Neural cell (in vitro differentiated cells): ENCODE data around the gene MTOR. TPM values are rescaled to one million over a fixed set of nuclear protein-coding genes. Genes with fewer than 3 reads are reported as not detected.

Experiments used
- H2AFZ ChIP-seq: fragments of 200-600, 300-800 bp; sonication (generic), shearing (Covaris generic); 2 replicates; pipeline ENCODE4 v1.6.0; 2014; ENCODE audit warnings: low read depth, mild to moderate bottlenecking, antibody characterized with exemption, low read length, moderate library complexity
- H3F3A ChIP-seq: fragments of 200-600 bp; shearing (Covaris generic); 2 replicates; pipeline ENCODE4 v1.6.1; 2016; ENCODE audit warnings: mild to moderate bottlenecking, moderate library complexity, mixed read lengths, antibody characterized with exemption, low read length; ENCODE audit not compliant: insufficient read depth, poor library complexity, severe bottlenecking
- H3K27ac ChIP-seq: fragments of 200-600, 300-800 bp; sonication (generic), shearing (Covaris generic); 2 replicates; pipeline ENCODE4 v1.5.1; 2014; ENCODE audit warnings: mild to moderate bottlenecking, low read length, moderate library complexity
- H3K27me3 ChIP-seq: fragments of 300-800, 200-600 bp; sonication (generic), shearing (Covaris generic); 2 replicates; pipeline ENCODE4 v1.6.0; 2014; ENCODE audit warnings: mild to moderate bottlenecking, low read depth, low read length, moderate library complexity; ENCODE audit not compliant: insufficient read depth
- H3K36me3 ChIP-seq: fragments of 300-800, 200-600 bp; sonication (generic), shearing (Covaris generic); 2 replicates; pipeline ENCODE4 v1.5.1; 2014; ENCODE audit warnings: mild to moderate bottlenecking, antibody characterized with exemption, low read length, moderate library complexity; ENCODE audit not compliant: insufficient read depth
- H3K4me2 ChIP-seq: fragments of 300-800, 200-600 bp; sonication (generic), shearing (Covaris generic); 2 replicates; pipeline ENCODE4 v1.6.0; 2014; ENCODE audit warnings: mild to moderate bottlenecking, low read length
- H3K4me3 ChIP-seq: fragments of 300-800, 200-600 bp; sonication (generic), shearing (Covaris generic); 2 replicates; pipeline ENCODE4 v1.5.1; 2014; ENCODE audit warnings: mild to moderate bottlenecking, low read length, moderate library complexity
- H3K79me2 ChIP-seq: fragments of 200-600 bp; shearing (Covaris generic); replicated peaks from 2 replicates; pipeline ENCODE4 v1.6.0; 2014; ENCODE audit warnings: mild to moderate bottlenecking, low read length, moderate library complexity; ENCODE audit not compliant: insufficient read depth
- H3K9ac ChIP-seq: fragments of 300-800, 200-600 bp; sonication (generic), shearing (Covaris generic); 2 replicates; pipeline ENCODE4 v1.6.1; 2016; ENCODE audit warnings: mild to moderate bottlenecking, low read length, mixed read lengths
- H3K9me2 ChIP-seq: fragments of 200-600 bp; shearing (Covaris generic); 2 replicates; pipeline ENCODE4 v1.6.1; 2016; ENCODE audit warnings: mild to moderate bottlenecking, low read length, mixed read lengths; ENCODE audit not compliant: insufficient read depth
- H3K9me3 ChIP-seq: fragments of 200-600, 300-800 bp; sonication (generic), shearing (Covaris generic); 2 replicates; pipeline ENCODE4 v1.6.1; 2016; ENCODE audit warnings: mild to moderate bottlenecking, mixed run types, low read length, moderate library complexity, mixed read lengths
- H4K20me1 ChIP-seq: fragments of 200-600 bp; shearing (Covaris generic); 2 replicates; pipeline ENCODE4 v1.6.1; 2016; ENCODE audit warnings: mild to moderate bottlenecking, mixed run types; ENCODE audit not compliant: insufficient read depth
- CTCF ChIP-seq: fragments of 450-650 bp; IDR thresholded peaks from 2 replicates; pipeline ENCODE4 v1.5.1; 2014; ENCODE audit warnings: antibody characterized with exemption, mild to moderate bottlenecking, moderate library complexity; ENCODE audit not compliant: poor library complexity, severe bottlenecking
- EP300 ChIP-seq: fragments of 450-650 bp; conservative IDR thresholded peaks from 2 replicates; pipeline ENCODE4 v1.6.1; 2014; ENCODE audit warnings: antibody characterized with exemption, mild to moderate bottlenecking, moderate library complexity; ENCODE audit not compliant: poor library complexity, severe bottlenecking
- EZH2 ChIP-seq: fragments of 200-600, 300-800 bp; shearing (Covaris generic), sonication (generic); IDR thresholded peaks from 2 replicates; pipeline ENCODE4 v1.6.1; 2014; ENCODE audit warnings: antibody characterized with exemption, low read length, borderline replicate concordance, mild to moderate bottlenecking; ENCODE audit not compliant: insufficient read depth, poor library complexity, severe bottlenecking
- POLR2AphosphoS5 ChIP-seq: IDR thresholded peaks from 2 replicates; pipeline ENCODE4 v1.6.1; 2012
- SMC3 ChIP-seq: fragments of 450-650 bp; conservative IDR thresholded peaks from 2 replicates; pipeline ENCODE4 v1.6.1; 2014; ENCODE audit warnings: antibody characterized with exemption, mild to moderate bottlenecking, moderate library complexity; ENCODE audit not compliant: poor library complexity
- TAF1 ChIP-seq: IDR thresholded peaks from 2 replicates; pipeline ENCODE4 v1.6.1; 2012; ENCODE audit warnings: low read depth
- polyA plus RNA-seq: library from polyadenylated mRNA; depleted of rRNA; stranded (reverse); fragments of >200 nt; gene quantifications from 2 replicates; pipeline ENCODE4 v1.2.3, GENCODE V29; 2014
- TF ChIP-seq, protein P1 (sequence below): IDR thresholded peaks from 2 replicates; pipeline ENCODE4 v1.6.1; 2012; ENCODE audit warnings: borderline replicate concordance

Gene MTOR
- polyA plus RNA-seq, 1 donor from 2014 or later, result 41.2 TPM

GRCh38 chr1:11170102-11170501, 92.2 kb downstream of the MTOR start:
- no peak overlapping the region for H3K9ac ChIP-seq
- TF ChIP-seq, protein P1, sequence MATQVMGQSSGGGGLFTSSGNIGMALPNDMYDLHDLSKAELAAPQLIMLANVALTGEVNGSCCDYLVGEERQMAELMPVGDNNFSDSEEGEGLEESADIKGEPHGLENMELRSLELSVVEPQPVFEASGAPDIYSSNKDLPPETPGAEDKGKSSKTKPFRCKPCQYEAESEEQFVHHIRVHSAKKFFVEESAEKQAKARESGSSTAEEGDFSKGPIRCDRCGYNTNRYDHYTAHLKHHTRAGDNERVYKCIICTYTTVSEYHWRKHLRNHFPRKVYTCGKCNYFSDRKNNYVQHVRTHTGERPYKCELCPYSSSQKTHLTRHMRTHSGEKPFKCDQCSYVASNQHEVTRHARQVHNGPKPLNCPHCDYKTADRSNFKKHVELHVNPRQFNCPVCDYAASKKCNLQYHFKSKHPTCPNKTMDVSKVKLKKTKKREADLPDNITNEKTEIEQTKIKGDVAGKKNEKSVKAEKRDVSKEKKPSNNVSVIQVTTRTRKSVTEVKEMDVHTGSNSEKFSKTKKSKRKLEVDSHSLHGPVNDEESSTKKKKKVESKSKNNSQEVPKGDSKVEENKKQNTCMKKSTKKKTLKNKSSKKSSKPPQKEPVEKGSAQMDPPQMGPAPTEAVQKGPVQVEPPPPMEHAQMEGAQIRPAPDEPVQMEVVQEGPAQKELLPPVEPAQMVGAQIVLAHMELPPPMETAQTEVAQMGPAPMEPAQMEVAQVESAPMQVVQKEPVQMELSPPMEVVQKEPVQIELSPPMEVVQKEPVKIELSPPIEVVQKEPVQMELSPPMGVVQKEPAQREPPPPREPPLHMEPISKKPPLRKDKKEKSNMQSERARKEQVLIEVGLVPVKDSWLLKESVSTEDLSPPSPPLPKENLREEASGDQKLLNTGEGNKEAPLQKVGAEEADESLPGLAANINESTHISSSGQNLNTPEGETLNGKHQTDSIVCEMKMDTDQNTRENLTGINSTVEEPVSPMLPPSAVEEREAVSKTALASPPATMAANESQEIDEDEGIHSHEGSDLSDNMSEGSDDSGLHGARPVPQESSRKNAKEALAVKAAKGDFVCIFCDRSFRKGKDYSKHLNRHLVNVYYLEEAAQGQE, result no peak
- TF ChIP-seq EP300 (no peak), SMC3 (no peak), CTCF (no peak), TAF1 (no peak), EZH2 (no peak)
- H3K27me3 ChIP-seq, result no peaks in the 10 kb centered on the region
- no peaks in the 10 kb centered on the region for H3K9me3 ChIP-seq
- H3K36me3 ChIP-seq, result no peaks in the 10 kb centered on the region
- no peaks in the 10 kb centered on the region for H3F3A ChIP-seq
- no peak overlapping the region for H3K4me3 ChIP-seq
- no peaks in the 10 kb centered on the region for H3K79me2 ChIP-seq
- no peak overlapping the region for H3K27ac ChIP-seq
- H3K4me2 ChIP-seq, result no peak overlapping the region
- H4K20me1 ChIP-seq, result no peaks in the 10 kb centered on the region
- no peak overlapping the region for H2AFZ ChIP-seq
- H3K9me2 ChIP-seq, result no peaks in the 10 kb centered on the region

DNA sequence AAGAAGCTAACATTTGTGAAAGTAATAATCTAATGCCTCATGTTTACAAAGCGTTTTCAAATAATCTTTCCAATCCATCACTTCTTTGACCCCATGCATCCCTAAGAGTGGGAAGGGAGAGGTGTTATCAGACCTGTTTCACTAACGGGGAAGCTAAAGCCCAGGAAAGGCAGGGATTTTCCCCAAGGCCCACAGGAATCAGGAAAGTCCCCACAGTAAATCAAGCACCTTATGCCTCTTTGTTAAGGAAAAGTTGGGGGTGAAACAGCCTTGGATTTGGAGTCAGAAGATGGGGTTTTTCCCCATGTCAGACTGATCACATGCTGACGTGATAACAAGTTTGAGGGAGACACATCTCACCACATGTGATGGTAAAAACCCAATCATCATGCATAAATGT, 93.1 kb downstream of the MTOR start:
- no peak overlapping the region for H3K4me2 ChIP-seq
- no peak overlapping the region for H2AFZ ChIP-seq
- no peak overlapping the region for H3K9ac ChIP-seq
- no peak overlapping the region for H3K27ac ChIP-seq
- H3K79me2 ChIP-seq, result no peaks in the 10 kb centered on the region
- no peak overlapping the region for H3K4me3 ChIP-seq
- no peaks in the 10 kb centered on the region for H3K9me2 ChIP-seq
- H3F3A ChIP-seq, result no peaks in the 10 kb centered on the region
- no peaks in the 10 kb centered on the region for H4K20me1 ChIP-seq
- no peaks in the 10 kb centered on the region for H3K9me3 ChIP-seq
- TF ChIP-seq POLR2AphosphoS5, result no peak
- no peak for TF ChIP-seq SMC3
- TF ChIP-seq, protein P1, result no peak
- no peaks in the 10 kb centered on the region for H3K36me3 ChIP-seq
- no peaks in the 10 kb centered on the region for H3K27me3 ChIP-seq
